Activated naive CD8-positive, alpha-beta T cell treated with anti-CD3 and anti-CD28 coated beads, Interleukin-2, amount 50 U/mL, for 24 hours (primary cell): ENCODE data around the gene SELPLG.
"Not testable (repeated sequence)": the region's sequence is repeated elsewhere in the genome, so short reads cannot be mapped to it uniquely, and the experiment has no call there.

Source experiments
- ATAC-seq: fragments of 150-1000 bp; cut with Tn5 transposase; one replicate; pipeline ENCODE4 v1.10.0; 2021
- DNase-seq: peaks from one replicate; pipeline ENCODE4 v3.0.0; 2021
- H3K27ac Mint-ChIP-seq: one replicate; pipeline ENCODE4 v1.8.0; 2021; ENCODE audit warnings: mild to moderate bottlenecking, mixed read lengths
- H3K27me3 Mint-ChIP-seq: one replicate; pipeline ENCODE4 v1.8.0; 2021; ENCODE audit warnings: mixed read lengths
- H3K36me3 Mint-ChIP-seq: one replicate; pipeline ENCODE4 v1.8.0; 2021; ENCODE audit warnings: low read depth, mixed read lengths
- H3K4me1 Mint-ChIP-seq: one replicate; pipeline ENCODE4 v1.8.0; 2021; ENCODE audit warnings: mixed read lengths
- H3K4me3 Mint-ChIP-seq: one replicate; pipeline ENCODE4 v1.8.0; 2021; ENCODE audit warnings: mild to moderate bottlenecking, moderate library complexity, mixed read lengths
- H3K9me3 Mint-ChIP-seq: one replicate; pipeline ENCODE4 v1.8.0; 2021; ENCODE audit warnings: mixed read lengths

The SELPLG gene

GRCh38 chr12:108580531-108580930 is 53.2 kb downstream of the SELPLG start:
- Mint-ChIP-seq H3K27me3 (peaks cover 4% of the 10 kb centered on the region), H3K9me3 (peaks cover 9% of the 10 kb centered on the region), H3K27ac (no peak overlapping the region), H3K4me1 (peaks cover 23% of the 10 kb centered on the region), H3K4me3 (no peak overlapping the region), H3K36me3 (no peaks in the 10 kb centered on the region)
- DNase-seq (no peak), ATAC-seq (no peak)

GRCh38 chr12:108578813-108579212 is 54.9 kb downstream of the SELPLG start:
- Mint-ChIP-seq H3K4me3 (no peak overlapping the region), H3K27ac (peak overlapping the region; percentile 52), H3K36me3 (no peaks in the 10 kb centered on the region), H3K9me3 (peaks cover 9% of the 10 kb centered on the region), H3K27me3 (peaks cover 3% of the 10 kb centered on the region), H3K4me1 (peaks cover 33% of the 10 kb centered on the region)
- no peak for DNase-seq
- no peak for ATAC-seq

- Mint-ChIP-seq H3K27ac (no peak overlapping the region), H3K27me3 (peaks cover 3% of the 10 kb centered on the region), H3K36me3 (no peaks in the 10 kb centered on the region), H3K9me3 (peaks cover 9% of the 10 kb centered on the region), H3K4me3 (no peak overlapping the region), H3K4me1 (peaks cover 38% of the 10 kb centered on the region)
- ATAC-seq: no peak
- no peak for DNase-seq
Observed at GRCh38 chr12:108578264-108578663, 55.4 kb downstream of the SELPLG start.

GRCh38 chr12:108577458-108577857 is 56.2 kb downstream of the SELPLG start:
- Mint-ChIP-seq H3K27ac (peak overlapping the region; percentile 33), H3K4me3 (no peak overlapping the region), H3K36me3 (no peaks in the 10 kb centered on the region), H3K4me1 (peaks cover 47% of the 10 kb centered on the region), H3K9me3 (peaks cover 9% of the 10 kb centered on the region), H3K27me3 (peaks cover 3% of the 10 kb centered on the region)
- DNase-seq (no peak), ATAC-seq (no peak)

- no peak overlapping the region for H3K27ac Mint-ChIP-seq
- H3K4me1 Mint-ChIP-seq: peaks cover 53% of the 10 kb centered on the region
- peaks cover 3% of the 10 kb centered on the region for H3K27me3 Mint-ChIP-seq
Observed at GRCh38 chr12:108576660-108577234, 56.9 kb downstream of the SELPLG start.

GRCh38 chr12:108575199-108575912 is 58.3 kb downstream of the SELPLG start:
- H3K4me1 Mint-ChIP-seq: peaks cover 64% of the 10 kb centered on the region

More at GRCh38 chr12:108576660-108577234, 56.9 kb downstream of the SELPLG start:
- DNase-seq: no peak
- no peak for ATAC-seq
- H3K36me3 Mint-ChIP-seq: no peaks in the 10 kb centered on the region
- H3K4me3 Mint-ChIP-seq: no peak overlapping the region
- H3K9me3 Mint-ChIP-seq: peaks cover 9% of the 10 kb centered on the region

GRCh38 chr12:108574276-108574675 is 59.4 kb downstream of the SELPLG start:
- not testable (repeated sequence) for H3K9me3 Mint-ChIP-seq, DNase-seq, H3K4me3 Mint-ChIP-seq, H3K27me3 Mint-ChIP-seq, H3K27ac Mint-ChIP-seq, ATAC-seq
- Mint-ChIP-seq H3K36me3 (peaks cover 11% of the 10 kb centered on the region), H3K4me1 (peaks cover 72% of the 10 kb centered on the region)

More at GRCh38 chr12:108575199-108575912, 58.3 kb downstream of the SELPLG start:
- Mint-ChIP-seq H3K36me3 (peaks cover 7% of the 10 kb centered on the region), H3K27ac (no peak overlapping the region), H3K9me3 (peaks cover 9% of the 10 kb centered on the region), H3K27me3 (peaks cover 3% of the 10 kb centered on the region), H3K4me3 (no peak overlapping the region)
- DNase-seq: no peak
- no peak for ATAC-seq

GRCh38 chr12:108573317-108573716 is 60.4 kb downstream of the SELPLG start:
- Mint-ChIP-seq H3K27me3 (peaks cover 3% of the 10 kb centered on the region), H3K4me3 (no peak overlapping the region), H3K4me1 (peaks cover 74% of the 10 kb centered on the region), H3K27ac (peak overlapping the region; percentile 22), H3K9me3 (no peaks in the 10 kb centered on the region), H3K36me3 (peaks cover 20% of the 10 kb centered on the region)
- ATAC-seq (peak; percentile 62), DNase-seq (no peak)

GRCh38 chr12:108572166-108572790 is 61.4 kb downstream of the SELPLG start:
- no peak for DNase-seq
- ATAC-seq: no peak
- Mint-ChIP-seq H3K4me3 (no peak overlapping the region), H3K27ac (no peak overlapping the region), H3K36me3 (peaks cover 29% of the 10 kb centered on the region), H3K9me3 (no peaks in the 10 kb centered on the region), H3K4me1 (peaks cover 81% of the 10 kb centered on the region), H3K27me3 (peaks cover 3% of the 10 kb centered on the region)
